HG02588 (cell line): ENCODE results near the gene ICA1.

Experiments used
- ATAC-seq: cut with Tn5 transposase; IDR thresholded peaks from one replicate; pipeline ENCODE4 v1.9.1; 2021; ENCODE audit warnings: mild to moderate bottlenecking, moderate library complexity; ENCODE audit not compliant: unreplicated experiment

The ICA1 gene

DNA sequence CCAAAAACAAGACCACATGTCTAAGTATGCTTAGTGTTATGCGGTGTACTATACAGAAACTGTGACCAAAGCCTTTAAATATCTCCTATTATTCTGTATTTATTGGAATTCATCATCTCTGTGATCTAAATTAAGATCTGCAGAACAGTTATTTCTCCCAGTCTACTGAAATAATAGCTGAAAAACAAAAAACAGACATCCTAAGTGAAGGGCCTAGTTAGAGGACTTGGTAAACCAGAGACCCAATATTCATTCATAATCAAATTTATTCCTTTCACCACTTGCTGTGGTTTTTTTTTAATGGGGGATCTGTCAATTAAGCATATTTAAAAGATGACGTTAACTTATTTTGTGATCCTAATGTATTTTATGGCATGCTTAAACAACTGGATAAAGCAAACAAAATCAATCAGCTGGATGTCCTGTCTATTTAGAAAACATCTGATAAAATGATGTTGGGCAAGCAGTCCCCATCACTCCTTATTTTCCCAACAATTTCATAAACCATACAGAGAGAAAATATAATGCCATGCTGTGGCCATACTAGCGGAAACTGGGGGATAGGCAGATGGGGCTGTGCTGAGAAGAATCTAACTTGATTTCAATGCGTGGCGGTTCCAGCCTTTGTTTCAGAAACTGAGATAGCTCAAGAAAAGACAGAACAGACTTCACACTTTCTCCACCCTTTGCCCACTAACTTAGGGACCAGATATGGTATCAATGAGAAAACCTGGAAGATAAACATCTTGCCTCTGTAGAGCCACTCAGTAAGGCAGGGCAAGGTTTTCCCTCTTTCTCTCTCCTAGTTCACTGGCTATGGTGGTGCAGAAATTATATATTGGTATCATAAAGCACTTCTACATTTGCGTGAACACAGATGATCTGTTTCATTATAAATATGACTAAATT is 32.9 kb downstream of the ICA1 start:
- no peak for ATAC-seq

DNA sequence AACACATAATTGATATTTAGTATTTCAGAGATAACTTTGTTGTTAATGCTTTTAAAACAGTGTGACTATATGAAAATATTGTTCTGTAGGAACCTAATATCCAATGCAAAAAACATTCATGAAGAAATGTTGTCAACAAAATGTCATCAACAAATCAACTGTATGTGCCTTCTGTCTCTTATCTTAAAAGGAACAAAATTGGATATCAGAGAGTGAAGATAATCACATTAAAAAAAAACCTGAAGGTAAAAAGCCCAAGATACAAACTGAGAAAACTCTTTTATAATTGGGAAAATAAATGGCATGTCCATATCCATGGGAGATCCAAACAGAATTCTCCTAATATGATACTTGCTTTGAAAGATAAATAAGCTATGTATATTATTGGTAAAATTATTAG is 33.9 kb downstream of the ICA1 start:
- ATAC-seq = no peak

DNA sequence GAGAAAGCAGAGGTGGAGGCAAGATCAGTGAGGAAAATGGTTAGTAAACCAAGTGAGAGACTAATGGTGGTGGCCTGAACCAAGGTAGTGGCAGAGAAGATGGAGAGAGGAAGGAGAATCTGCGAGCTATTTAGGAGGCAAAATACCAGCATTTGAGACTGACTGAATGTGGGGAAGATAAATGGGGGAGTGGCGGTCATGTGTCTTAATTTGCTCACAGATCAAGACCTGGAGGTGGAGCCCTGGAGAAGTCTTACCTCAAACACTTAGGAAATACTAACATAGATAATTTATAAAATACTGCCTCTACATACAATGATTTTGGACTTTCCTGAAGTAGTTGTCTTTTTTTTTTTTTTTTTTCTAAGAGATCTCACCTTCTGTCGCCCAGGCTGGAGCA is 34.7 kb downstream of the ICA1 start:
- no peak for ATAC-seq

DNA sequence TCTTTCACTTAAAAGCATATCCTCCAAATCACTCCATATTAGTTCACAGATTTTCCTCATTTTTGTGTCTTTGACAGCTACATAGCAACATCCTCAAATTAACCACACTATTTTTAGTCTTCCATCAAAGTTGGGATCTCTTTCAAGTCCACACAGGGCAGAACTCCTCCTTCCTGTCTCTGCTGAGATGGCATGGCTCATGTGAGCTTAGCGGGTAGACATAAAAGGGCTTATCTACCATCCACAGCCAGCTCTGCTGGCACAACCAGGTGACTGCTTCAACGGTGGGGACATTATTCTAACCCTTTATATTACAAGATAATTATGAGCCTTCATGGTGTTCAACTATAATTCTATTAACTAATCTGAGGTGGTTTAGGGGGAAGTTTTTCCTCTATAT is 35.5 kb downstream of the ICA1 start:
- no peak for ATAC-seq

DNA sequence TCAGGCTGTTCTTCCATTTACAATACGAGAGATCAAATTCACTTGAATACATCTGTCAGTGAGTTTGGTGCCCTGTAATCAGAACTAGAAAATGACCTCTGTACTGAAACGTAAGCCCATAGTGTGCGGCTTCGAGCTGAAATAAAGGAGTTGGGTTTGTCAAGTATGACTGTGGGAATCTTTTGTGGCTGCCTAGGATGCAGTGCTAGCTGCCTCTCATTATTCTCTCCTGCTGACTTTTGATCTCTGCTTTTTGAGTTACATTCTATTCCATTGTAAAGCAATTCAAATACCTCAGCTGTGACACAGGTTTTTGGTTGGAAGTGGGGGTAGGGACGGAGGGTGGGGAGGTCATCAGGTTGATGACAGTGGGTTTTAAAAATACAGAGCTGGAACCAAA is 40.4 kb downstream of the ICA1 start:
- no peak for ATAC-seq

GRCh38 chr7:8221101-8221495 is 40.9 kb downstream of the ICA1 start:
- no peak for ATAC-seq

DNA sequence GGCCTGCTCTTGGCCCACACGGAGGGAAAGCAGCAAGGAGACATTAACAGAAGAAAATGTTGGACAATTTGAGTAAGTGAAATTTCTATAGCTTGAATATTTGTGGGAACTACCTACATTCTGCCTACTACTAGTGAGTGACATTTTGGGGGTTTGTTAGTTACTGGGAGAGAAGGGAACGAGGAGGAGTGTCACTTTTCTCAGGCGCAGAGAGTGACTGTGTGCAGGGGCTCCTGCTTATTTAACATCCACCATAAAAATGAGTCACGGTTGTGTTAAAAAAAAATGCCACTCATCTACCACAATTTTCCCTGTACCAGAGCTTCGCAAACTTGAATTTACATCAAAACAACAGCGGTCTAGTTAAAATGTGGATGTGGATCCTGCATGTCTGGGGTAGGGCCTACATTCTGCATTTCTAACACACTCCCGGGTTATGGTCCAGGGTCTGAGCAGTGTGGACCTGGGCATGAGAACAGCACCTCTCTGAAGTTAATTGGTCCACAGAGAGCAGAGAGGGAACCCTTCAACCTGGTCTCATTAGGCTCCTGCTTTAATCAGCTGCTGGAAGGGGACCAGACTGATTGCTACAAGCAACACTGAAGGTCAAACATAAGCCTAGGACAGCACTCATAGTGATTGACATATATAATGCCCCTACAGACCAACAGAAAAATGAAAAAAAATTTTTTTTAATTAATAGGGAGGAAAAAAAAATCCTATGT is 41.4 kb downstream of the ICA1 start:
- ATAC-seq = no peak

- ATAC-seq = no peak
Observed at GRCh38 chr7:8217200-8218068, 44.5 kb downstream of the ICA1 start.

DNA sequence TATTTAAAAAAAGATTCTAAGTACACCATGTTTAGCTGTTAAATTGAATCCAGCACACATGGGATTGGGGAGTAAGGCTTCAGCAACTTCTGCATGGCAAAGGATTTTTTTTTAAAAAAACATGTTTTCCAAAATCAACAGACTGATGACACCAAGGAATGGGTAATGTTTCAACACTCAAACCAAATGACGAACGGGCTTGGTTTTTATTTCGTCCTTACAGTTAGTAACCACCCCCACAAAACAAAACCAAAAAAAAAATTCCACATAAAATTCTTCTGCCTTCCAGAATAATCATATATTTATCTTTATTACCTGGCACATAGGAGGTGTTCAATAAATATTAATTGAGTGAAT is 45.7 kb downstream of the ICA1 start:
- ATAC-seq = no peak

- ATAC-seq = no peak
Observed at GRCh38 chr7:8215648-8216333, 46.2 kb downstream of the ICA1 start.

DNA sequence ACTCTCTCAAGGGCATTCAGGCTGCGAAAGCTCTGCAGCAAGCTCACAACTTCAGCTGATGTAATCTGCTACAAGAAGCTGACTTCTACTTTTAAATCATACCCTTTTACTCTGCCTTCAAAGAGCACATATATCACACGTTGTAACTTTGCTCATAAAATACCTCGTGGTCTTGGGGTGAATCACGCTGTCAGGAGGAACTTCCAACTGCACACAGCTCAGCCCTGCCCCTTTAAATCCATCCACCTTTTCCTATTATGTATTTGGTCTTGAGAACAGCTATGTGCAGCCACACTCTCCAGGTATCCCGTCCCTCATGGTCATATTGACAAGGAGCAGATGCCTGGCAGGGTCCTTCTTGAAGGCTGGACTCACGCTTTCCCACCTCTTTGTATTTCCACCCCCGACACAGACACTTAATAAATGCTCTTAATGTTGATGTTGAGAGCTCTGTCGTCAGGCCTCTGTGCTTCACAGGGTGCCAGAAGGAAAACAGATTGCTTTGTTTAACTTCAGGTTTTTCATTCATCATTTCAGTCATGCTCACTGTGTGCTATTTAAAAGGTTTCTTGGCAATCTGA is 47.6 kb downstream of the ICA1 start:
- no peak for ATAC-seq

- no peak for ATAC-seq
Observed at GRCh38 chr7:8213381-8213780, 48.6 kb downstream of the ICA1 start.

DNA sequence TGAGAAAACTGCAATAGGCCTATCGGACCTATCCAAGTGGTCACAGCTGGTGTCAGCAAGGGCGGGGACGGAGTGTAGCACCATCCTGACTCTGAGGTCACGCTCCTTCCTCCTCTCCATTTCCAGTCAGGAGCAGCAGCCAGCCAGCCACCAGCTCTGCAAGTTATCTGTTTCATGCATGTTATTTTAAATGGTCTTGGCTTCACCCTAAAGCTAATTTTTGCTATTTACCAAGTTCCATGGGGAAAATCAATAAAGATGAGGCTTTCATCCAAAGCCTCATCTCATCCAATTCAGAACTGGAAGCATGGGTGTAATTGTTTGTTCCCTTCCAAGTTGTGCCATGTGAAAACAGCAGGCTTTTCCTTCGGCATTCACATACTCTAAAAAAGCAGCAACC is 49.3 kb downstream of the ICA1 start:
- no peak for ATAC-seq

GRCh38 chr7:8211725-8212096 is 50.3 kb downstream of the ICA1 start:
- ATAC-seq = no peak

GRCh38 chr7:8210845-8211724 is 50.9 kb downstream of the ICA1 start:
- ATAC-seq = no peak

DNA sequence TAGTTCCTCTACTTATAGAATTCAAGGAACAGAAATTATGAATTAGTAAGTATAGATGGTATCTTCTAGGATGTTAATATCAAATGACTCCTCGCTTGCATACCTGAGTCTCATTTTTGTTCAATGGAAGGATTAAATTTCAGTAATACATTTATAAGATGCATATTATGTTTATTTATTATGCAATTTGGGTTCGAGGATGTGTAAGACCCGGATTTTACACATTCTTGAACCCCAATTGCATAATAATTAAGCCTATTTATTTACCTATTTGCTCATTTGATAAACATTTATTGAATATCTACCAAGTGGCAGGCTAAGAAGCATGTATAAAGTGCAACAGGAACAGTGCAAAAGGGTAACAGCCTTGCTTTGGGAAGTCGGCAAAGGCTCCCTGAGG is 52.6 kb downstream of the ICA1 start:
- no peak for ATAC-seq

DNA sequence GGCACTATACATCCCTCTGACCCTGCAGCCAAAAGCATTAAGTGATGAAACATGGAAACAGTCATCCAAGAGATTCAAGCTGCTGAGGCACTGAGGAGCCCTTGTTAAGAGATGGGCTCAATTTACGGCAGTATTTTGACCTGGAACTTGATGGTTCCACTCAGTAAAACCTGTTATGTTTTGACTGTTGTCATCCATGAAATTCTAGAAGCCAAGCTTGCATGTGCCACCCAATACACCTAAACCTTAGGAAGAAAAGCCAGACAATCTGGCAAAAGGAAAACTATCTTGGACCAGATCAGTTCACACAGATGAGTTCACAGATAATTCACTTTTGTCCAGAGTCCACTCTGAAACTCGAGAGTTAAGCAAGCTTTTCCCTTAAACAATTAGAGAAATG is 53.2 kb downstream of the ICA1 start:
- no peak for ATAC-seq

- no peak for ATAC-seq
Observed at GRCh38 chr7:8206956-8207355, 55.0 kb downstream of the ICA1 start.

GRCh38 chr7:8205537-8205936 is 56.4 kb downstream of the ICA1 start:
- no peak for ATAC-seq

DNA sequence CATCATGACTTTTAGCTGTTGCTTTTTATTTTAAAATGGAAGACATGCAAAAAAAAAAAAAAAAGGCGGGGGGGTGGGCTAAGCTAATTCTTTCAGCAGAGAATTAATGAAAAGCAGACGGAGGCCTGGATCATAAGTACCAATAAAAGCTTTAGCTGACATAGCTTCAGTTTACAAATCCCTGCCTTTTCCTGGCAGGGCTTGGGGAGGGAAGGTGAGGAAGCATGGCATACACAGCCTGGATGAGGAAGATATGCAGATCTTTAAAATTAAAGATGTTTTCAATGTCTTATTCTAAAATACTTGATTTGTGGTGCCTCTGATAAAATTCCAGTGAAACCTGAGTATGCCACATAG is 57.0 kb downstream of the ICA1 start:
- no peak for ATAC-seq
